Heart right ventricle (tissue), 16 donors: ENCODE data around the gene AQP2. TPM values are rescaled to one million over a fixed set of nuclear protein-coding genes. Genes with fewer than 3 reads are reported as not detected.

Source experiments
- ATAC-seq, 8 donors: fragments of 200-7000 bp; cut with Tn5 transposase; one replicate each; pipeline ENCODE4 v1.9.1; 2020; ENCODE audit warnings: mild to moderate bottlenecking in 8 of 8, moderate library complexity in 8 of 8, moderate number of reproducible peaks in 1 of 8
- DNase-seq, 2 donors: peaks; one replicate each; pipeline ENCODE4 v3.0.0-alpha.2; 2020
- H3K27ac ChIP-seq, 10 donors: fragments of 200-600 bp; sonication (generic) in 2 of 10; one replicate each; pipeline versions ENCODE4 v1.5.0 to v1.8.0; 2020 to 2022; ENCODE audit warnings: mild to moderate bottlenecking in 3 of 10
- H3K27me3 ChIP-seq, 7 donors: fragments of 200-600 bp; one replicate each; pipeline ENCODE4 v1.8.0; 2021 to 2022; ENCODE audit warnings: mild to moderate bottlenecking in 2 of 7
- H3K36me3 ChIP-seq, 9 donors: fragments of 200-600 bp; sonication (generic) in 1 of 9; one replicate each; pipeline versions ENCODE4 v1.5.0 to v1.8.0; 2020 to 2022; ENCODE audit warnings: mild to moderate bottlenecking in 2 of 9
- H3K4me1 ChIP-seq, 9 donors: fragments of 200-600 bp; sonication (generic) in 1 of 9; one replicate each; pipeline versions ENCODE4 v1.5.0 to v1.8.0; 2020 to 2022; ENCODE audit warnings: mild to moderate bottlenecking in 4 of 9
- H3K4me3 ChIP-seq, 10 donors: fragments of 200-600 bp; sonication (generic) in 2 of 10; one replicate each; pipeline versions ENCODE4 v1.5.0 to v1.8.0; 2020 to 2022; ENCODE audit warnings: mild to moderate bottlenecking in 7 of 10, moderate library complexity in 2 of 10
- H3K9me3 ChIP-seq, 11 donors: fragments of 200-600 bp in 10 of 11; sonication (generic) in 2 of 11; one replicate each; pipeline versions ENCODE4 v1.5.0 to v1.8.0; 2013 to 2022; ENCODE audit warnings: mild to moderate bottlenecking in 2 of 11, control low read depth in 1 of 11, moderate library complexity in 1 of 11
- CTCF ChIP-seq, 9 donors: fragments of 200-600 bp; sonication (generic) in 2 of 9; IDR thresholded peaks; one replicate each; pipeline versions ENCODE4 v1.5.0 to v1.8.0; 2021 to 2022; ENCODE audit warnings: antibody characterized with exemption in 9 of 9, mild to moderate bottlenecking in 5 of 9, moderate library complexity in 1 of 9
- WGBS, 2 donors: extraction: QIAGEN DNeasy Blood & Tissue Kit; methylation state at CpG; one replicate each; pipeline ENCODE4 v1.1.7; 2013; ENCODE audit warnings: inconsistent platforms in 1 of 2; 5-methylcytosine and 5-hydroxymethylcytosine counted together
- intact Hi-C, 10 donors: fragments of 100-400 bp; cut with DNase I; formaldehyde crosslinking; loops; one replicate each; pipeline versions ENCODE4 v1.11.1 to v1.14.2; 2022
- polyA plus RNA-seq, 2 donors: library from polyadenylated mRNA; stranded (reverse); fragments of 200-250 nt; gene quantifications; one replicate each; pipeline ENCODE4 v1.2.3, GENCODE V29; 2013
- total RNA-seq, 10 donors: library from RNA; stranded (reverse); fragmentation: NEBNext Ultra II Directional in 3 of 10; extraction: Animal tissue kit (Norgen Biotek cat#: 25700) in 3 of 10; gene quantifications; one replicate each; pipeline versions ENCODE4 v1.2.1 to v1.2.4, GENCODE V29; 2021 to 2023
- donor health status: Arrhythmogenic right ventricular cardiomyopathy.
- donor health status: ischemic (EF 13 %, LVEDD 7.1; RV severe dilation, severe dysfunction).
- donor health status: healthy with polysubstance abuse.
- donor health status: DM: no; HTN: yes; CAD: no.
- donor health status: DM: no; HTN: no; CAD: no.
- donor health status: ischemic (EF 25% LVEDD 6.9; RV normal size, moderate dysfunction).
- donor health status: ischemic (EF 25% LVEDD 5.7; RV mildly dilated, moderate dysfunction).
- donor health status: healthy.
- donor health status: DM: yes; HTN: yes; CAD: no.
- donor health status: Ischemic cardiomyopathy.
- donor health status: ischemic (EF 35%, LVEDD 5.7; RV mildly dilated, moderate dysfunction).
- donor health status: nonischemic (EF 11% LVEDD 7.7; RV severe dilation, severe dysfunction).
- donor health status: DM: yes; HTN: yes; CAD: no.
- donor health status: PGD.
- donor health status: ischemic (EF 29% LVEDD 5.4; RV normal size, mild dysfunction).
- donor health status: nonischemic (EF 23%, LVEDD 6.1; RV moderate dilation, normal function).

Gene AQP2
- total and polyA plus RNA-seq, 12 donors, result 0.04 TPM; not detected in 11

DNA sequence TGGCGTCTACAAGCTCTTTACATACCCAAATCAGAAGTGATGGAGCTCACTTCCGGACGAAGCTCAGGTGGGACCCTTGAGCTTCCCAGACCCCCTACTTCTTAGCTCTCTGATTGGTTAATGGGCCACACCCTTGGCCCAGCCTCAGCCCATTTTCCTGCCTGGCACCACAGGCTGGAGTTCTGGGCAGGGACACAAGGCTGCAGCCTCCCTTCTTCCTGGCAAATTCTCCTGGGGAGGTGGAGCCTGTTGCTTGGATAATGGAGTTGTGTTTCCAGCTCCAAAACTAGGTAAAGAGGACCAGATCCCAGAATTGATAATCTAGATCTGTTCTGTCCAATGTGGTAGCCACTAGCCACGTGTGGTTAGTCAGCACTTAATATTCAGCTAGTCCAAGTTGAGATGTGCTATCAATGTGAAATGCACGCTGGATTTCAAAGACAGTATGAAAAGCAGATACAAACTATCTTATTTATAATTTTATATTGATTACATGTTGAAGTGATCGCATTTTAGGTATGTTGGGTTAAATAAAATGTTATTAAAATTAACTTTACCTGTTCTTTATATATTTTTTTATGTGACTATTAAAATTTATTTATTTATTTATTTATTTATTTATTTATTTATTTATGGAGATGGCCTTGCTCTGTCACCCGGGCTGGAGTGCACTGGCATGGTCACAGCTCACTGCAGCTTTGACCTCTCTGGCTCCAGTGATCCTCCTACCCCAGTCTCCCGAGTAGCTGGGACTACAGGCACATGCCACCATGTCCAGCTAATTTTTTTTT, 34.2 kb upstream of the AQP2 start:
- DNase-seq, result no peak
- no peak overlapping the region for H3K27ac ChIP-seq

DNA sequence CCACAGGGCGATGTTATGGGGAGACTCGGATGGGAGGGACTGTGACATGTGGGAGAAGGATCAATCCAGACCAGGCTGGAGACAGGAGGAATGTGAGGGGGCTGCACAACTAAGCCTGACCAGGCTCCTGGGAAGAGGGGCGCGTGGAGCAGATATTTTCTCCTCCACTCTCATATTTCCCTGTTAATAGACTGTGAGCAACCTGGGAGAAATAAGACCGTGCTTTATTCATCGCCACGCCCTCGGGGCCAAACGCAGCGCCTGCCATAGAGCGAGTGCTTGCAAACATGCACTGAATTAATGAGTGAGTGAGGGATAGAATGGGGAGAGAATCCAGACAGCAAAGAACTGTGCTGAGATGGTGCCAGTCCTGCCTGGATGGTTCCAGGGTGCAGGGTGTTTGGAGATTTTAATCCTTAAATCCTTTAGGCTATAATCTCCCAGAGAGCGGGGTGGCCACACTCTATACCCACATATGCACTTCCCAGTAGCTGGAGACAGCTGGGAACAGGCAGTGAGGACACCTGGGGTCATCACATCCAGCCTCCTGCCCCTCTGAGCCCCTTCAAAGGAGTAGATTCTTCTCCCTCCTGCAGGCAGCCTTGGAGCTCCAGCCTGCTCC, 33.3 kb upstream of the AQP2 start:
- WGBS, 2 donors, result 91 to 92% methylated on average over 12 of the region's 12 CpGs
- Histone ChIP-seq H3K27ac (no peak overlapping the region), H3K4me3 (no peak overlapping the region), H3K4me1 (peaks cover 0 to 14% (median 1%) of the 10 kb centered on the region in 9 donors), H3K27me3 (peaks cover 0 to 11% (median 0%) of the 10 kb centered on the region in 7 donors), H3K36me3 (no peaks in the 10 kb centered on the region), H3K9me3 (no peaks in the 10 kb centered on the region)
- DNase-seq, result no peak
- no peak for ATAC-seq
- no peak for TF ChIP-seq CTCF (IDR thresholded peaks at IDR 0.05)
- intact Hi-C loops, result no loop called here

More for the DNA sequence above, 34.2 kb upstream of the AQP2 start:
- no peak for TF ChIP-seq CTCF (IDR thresholded peaks at IDR 0.05)
- no peaks in the 10 kb centered on the region for H3K36me3 ChIP-seq
- no peaks in the 10 kb centered on the region for H3K9me3 ChIP-seq
- peaks cover 0 to 11% (median 0%) of the 10 kb centered on the region in 7 donors for H3K27me3 ChIP-seq
- H3K4me1 ChIP-seq, result peaks cover 0 to 13% (median 0%) of the 10 kb centered on the region in 9 donors
- WGBS, 2 donors, result 81 to 85% methylated on average over 8 of the region's 8 CpGs
- intact Hi-C loops, result no loop called here
- no peak overlapping the region for H3K4me3 ChIP-seq
- no peak for ATAC-seq

- TF ChIP-seq CTCF (IDR thresholded peaks at IDR 0.05), result no peak
- DNase-seq, result no peak
- 84 to 88% methylated on average over 5 of the region's 5 CpGs for WGBS, 2 donors
These were observed 32.8 kb upstream of the AQP2 start for GRCh38 chr12:49917788-49918173.

DNA sequence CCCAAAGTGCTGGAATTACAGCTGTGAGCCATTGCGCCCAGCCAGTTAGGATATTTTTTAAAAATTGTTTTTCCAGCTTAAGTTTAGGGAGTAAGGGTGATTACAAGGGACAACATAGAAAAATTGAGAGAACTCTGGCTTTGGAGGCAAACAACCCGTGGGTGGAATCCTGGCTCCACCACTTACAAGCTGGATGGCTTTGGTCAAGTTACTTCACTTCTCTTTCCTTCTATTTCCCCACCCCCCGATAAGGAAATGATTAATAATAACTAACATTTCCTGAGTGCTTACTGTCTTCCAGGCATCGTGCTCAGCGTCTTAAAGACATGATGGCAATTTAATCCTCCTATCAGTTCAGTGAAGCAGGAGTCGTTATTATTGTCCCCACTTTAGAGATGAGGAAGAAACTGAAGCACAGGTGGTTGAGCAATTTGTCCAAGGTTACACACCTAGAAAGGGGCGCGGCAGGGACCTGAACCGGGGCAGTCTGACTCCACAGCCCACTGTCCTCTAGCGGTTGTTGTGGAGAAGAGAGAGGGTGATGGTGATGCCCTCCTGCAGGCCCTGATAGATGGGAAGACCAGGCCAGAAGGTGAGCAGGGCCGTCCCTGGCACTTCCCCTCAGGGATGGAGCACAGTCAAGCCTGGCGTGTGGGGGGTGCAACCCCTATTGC, 30.2 kb upstream of the AQP2 start:
- intact Hi-C loops, result no loop called here
- H3K27ac ChIP-seq, result peak overlapping the region in 5 of 10 donors; percentile 19 to 62 (median 44)
- H3K9me3 ChIP-seq, result no peaks in the 10 kb centered on the region
- peaks cover 0 to 11% (median 0%) of the 10 kb centered on the region in 7 donors for H3K27me3 ChIP-seq
- peak in 7 of 8 donors; percentile 44 to 67 (median 53) for ATAC-seq
- peaks cover 0 to 22% (median 5%) of the 10 kb centered on the region in 9 donors for H3K4me1 ChIP-seq
- no peak for DNase-seq
- TF ChIP-seq CTCF (IDR thresholded peaks at IDR 0.05), result no peak
- H3K36me3 ChIP-seq, result no peaks in the 10 kb centered on the region
- H3K4me3 ChIP-seq, result no peak overlapping the region
- WGBS, 2 donors, result 65 to 66% methylated on average over 12 of the region's 12 CpGs

More at GRCh38 chr12:49917788-49918173, 32.8 kb upstream of the AQP2 start:
- Histone ChIP-seq H3K9me3 (no peaks in the 10 kb centered on the region), H3K27me3 (peaks cover 0 to 11% (median 0%) of the 10 kb centered on the region in 7 donors), H3K36me3 (no peaks in the 10 kb centered on the region), H3K4me1 (peaks cover 0 to 19% (median 5%) of the 10 kb centered on the region in 9 donors), H3K4me3 (no peak overlapping the region), H3K27ac (no peak overlapping the region)
- no peak for ATAC-seq
- intact Hi-C loops, result no loop called here
